Measurements from ENCODE around the gene SYNPO2L.
"Not testable (repeated sequence)": the region's sequence is repeated elsewhere in the genome, so short reads cannot be mapped to it uniquely, and the experiment has no call there.

SYNPO2L gene

DNA sequence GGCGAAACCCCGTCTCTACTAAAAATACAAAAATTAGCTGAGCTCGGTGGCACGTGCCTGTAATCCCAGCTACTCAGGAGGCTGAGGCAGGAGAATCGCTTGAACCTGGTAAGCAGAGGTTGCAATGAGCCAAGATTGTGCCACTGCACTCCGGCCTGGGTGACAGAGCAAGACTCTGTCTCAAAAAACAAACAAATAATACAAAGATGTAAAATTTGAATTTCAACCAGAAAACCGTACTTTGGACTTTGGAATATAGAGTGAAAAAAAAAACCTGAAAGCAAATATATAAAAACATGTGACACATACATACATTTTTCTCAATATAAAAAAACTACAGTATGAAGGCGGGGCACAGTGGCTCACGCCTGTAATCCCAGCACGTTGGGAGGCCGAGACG lies 34.9 kb downstream of the SYNPO2L start:
- DNase-seq (ENCODE audit: low spot score) = not testable (repeated sequence)

- DNase-seq (ENCODE audit: low spot score) = not testable (repeated sequence)
These were observed 38.7 kb downstream of the SYNPO2L start for GRCh38 chr10:73617143-73617542.

GRCh38 chr10:73614720-73615119 lies 41.1 kb downstream of the SYNPO2L start:
- DNase-seq (ENCODE audit: low spot score) = no peak

GRCh38 chr10:73609116-73609515 lies 46.7 kb downstream of the SYNPO2L start:
- DNase-seq (ENCODE audit: low spot score) = no peak

- DNase-seq (ENCODE audit: low spot score) = no peak
These were observed 54.3 kb downstream of the SYNPO2L start for GRCh38 chr10:73601486-73601921.

DNA sequence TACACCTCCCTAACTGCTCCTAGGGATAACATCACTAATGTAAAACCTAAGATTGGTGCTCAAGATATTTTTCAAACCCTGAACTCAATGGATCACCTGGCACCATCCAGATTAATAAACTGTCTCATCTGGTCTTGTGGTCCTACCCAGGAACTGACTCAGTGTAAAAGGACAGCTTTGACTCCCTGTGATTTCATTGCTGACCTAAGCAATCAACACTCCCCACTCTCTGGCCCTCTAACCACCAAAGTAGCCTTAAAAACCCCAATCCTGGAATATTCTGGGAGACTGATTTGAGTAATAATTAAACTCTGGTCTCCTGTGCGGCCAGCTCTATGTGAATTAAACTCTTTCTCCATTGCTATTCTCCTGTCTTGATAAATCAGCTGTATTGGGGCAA lies 58.5 kb downstream of the SYNPO2L start:
- DNase-seq (ENCODE audit: low spot score) = no peak
